Colonic mucosa (tissue), 4 donors: ENCODE data around the gene ARHGEF10L. TPM values are rescaled to one million over a fixed set of nuclear protein-coding genes. Genes with fewer than 3 reads are reported as not detected.

Source experiments
- DNase-seq: peaks from one replicate; pipeline ENCODE4 v3.0.0-alpha.2; 2020
- H3K27ac ChIP-seq: fragments of 200-600 bp; one replicate; pipeline ENCODE4 v1.8.0; 2021
- H3K27me3 ChIP-seq: fragments of 200-600 bp; one replicate; pipeline ENCODE4 v1.8.0; 2021
- H3K36me3 ChIP-seq: fragments of 200-600 bp; one replicate; pipeline ENCODE4 v1.8.0; 2021
- H3K4me1 ChIP-seq: fragments of 200-600 bp; one replicate; pipeline ENCODE4 v1.8.0; 2021; ENCODE audit warnings: mild to moderate bottlenecking
- H3K4me3 ChIP-seq: fragments of 200-600 bp; one replicate; pipeline ENCODE4 v1.8.0; 2021
- H3K9ac ChIP-seq, 2 donors: one replicate each; pipeline ENCODE4 v1.7.0; 2013; ENCODE audit warnings: control low read depth in 2 of 2, low read depth in 2 of 2, low read length in 2 of 2
- H3K9me3 ChIP-seq: fragments of 200-600 bp; one replicate; pipeline ENCODE4 v1.8.0; 2021
- intact Hi-C: fragments of 100-400 bp; cut with DNase I; formaldehyde crosslinking; loops from one replicate; pipeline ENCODE4 v1.14.1; 2022
- total RNA-seq, 2 donors: library from RNA; stranded (reverse); fragmentation: NEBNext Ultra II Directional in 1 of 2; extraction: Animal tissue kit (Norgen Biotek cat#: 25700) in 1 of 2; gene quantifications; one replicate each; pipeline ENCODE4 v1.2.1, GENCODE V29; 2021
- TF ChIP-seq, protein P1 (sequence below): fragments of 200-600 bp; IDR thresholded peaks from one replicate; pipeline ENCODE4 v1.8.0; 2022; ENCODE audit warnings: antibody characterized with exemption, mild to moderate bottlenecking
- donor health status: healthy.
- donor health status: DM: no; HTN: no; CAD: no.
- donor health status: DM: no; HTN: no; CAD: no.

ARHGEF10L gene
- total RNA-seq, 2 donors from 2014 or later: 77.5 to 133 TPM

DNA sequence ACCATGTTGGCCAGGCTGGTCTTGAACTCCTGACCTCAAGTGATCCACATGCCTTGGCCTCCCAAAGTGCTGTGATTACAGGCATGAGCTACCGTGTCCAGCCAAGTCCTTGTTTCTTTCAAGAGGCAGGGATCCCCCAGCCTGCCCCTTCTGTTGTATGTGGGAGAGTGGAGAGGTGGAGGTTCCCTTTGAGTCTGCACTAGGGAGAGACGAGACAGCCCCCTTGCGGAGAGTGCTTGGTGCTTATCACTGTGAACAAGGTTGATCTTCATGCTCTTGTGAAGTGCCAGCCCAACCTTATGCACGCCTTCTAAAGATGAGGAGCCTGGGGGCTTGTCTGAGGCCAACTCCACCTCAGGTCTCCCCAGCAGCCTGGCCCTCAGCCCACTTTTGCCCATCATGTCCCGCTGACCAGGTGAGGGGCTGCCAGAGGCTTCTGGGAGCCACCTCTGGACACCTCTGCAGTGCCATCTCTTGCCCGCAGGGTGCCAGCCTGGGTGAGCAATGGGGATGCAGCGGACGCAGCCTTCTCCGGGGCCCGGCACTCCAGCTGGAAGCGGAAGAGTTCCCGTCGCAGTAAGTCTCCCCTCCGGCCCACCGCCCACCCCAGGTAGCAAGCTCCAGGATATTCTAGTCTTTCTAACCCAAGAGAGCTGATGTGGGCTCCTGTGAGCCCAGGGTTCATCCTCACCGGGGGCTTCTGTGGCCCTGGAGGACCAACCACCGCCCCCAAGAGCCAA lies 62.3 kb downstream of the ARHGEF10L start:
- Histone ChIP-seq H3K36me3 (no peaks in the 10 kb centered on the region), H3K4me3 (no peak overlapping the region), H3K27me3 (no peaks in the 10 kb centered on the region), H3K9ac (peak overlapping the region in 1 of 2 donors; percentile 55), H3K27ac (peak overlapping the region; percentile 27), H3K9me3 (no peaks in the 10 kb centered on the region), H3K4me1 (peaks cover 11% of the 10 kb centered on the region)
- no peak for DNase-seq
- TF ChIP-seq, protein P1, sequence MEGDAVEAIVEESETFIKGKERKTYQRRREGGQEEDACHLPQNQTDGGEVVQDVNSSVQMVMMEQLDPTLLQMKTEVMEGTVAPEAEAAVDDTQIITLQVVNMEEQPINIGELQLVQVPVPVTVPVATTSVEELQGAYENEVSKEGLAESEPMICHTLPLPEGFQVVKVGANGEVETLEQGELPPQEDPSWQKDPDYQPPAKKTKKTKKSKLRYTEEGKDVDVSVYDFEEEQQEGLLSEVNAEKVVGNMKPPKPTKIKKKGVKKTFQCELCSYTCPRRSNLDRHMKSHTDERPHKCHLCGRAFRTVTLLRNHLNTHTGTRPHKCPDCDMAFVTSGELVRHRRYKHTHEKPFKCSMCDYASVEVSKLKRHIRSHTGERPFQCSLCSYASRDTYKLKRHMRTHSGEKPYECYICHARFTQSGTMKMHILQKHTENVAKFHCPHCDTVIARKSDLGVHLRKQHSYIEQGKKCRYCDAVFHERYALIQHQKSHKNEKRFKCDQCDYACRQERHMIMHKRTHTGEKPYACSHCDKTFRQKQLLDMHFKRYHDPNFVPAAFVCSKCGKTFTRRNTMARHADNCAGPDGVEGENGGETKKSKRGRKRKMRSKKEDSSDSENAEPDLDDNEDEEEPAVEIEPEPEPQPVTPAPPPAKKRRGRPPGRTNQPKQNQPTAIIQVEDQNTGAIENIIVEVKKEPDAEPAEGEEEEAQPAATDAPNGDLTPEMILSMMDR: no peak
- intact Hi-C loops: no loop called here

DNA sequence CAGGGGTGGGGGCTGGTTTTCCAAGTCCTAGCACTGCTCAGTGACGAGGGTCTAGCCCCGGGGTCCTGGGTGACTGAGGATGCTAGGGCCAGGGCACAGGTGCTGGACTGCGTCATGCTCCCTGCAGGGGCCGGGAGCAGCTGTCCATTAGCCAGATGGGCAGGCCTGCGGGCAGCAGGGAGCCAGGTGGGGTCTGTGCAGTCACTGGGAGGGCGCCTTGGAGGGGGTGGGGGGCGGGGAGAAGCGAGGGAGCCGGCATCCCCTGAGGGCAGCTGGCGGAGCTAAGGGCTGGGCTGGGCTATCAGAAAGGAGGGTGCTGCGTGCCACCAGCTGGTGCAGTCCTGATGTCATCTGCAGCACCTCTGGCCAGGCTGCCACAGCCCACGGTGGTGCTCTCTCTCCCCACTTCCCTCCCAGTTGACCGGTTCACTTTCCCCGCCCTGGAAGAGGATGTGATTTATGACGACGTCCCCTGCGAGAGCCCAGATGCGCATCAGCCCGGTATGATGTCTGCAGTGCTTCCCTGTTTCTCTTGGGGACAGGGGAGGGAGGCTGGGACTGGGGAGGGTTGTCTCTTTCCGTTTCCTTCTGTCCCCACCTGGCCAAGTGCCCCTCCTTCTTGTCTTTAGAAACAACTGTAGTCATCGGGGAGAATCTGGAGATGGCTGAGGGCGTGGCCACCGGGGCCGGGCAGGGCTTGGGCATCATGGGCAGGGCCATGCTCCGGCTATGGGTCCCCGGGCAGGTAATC lies 63.8 kb downstream of the ARHGEF10L start:
- Histone ChIP-seq H3K4me1 (peaks cover 11% of the 10 kb centered on the region), H3K4me3 (no peak overlapping the region), H3K27me3 (no peaks in the 10 kb centered on the region), H3K9ac (peak overlapping the region in 1 of 2 donors; percentile 55), H3K27ac (peak overlapping the region; percentile 27), H3K36me3 (no peaks in the 10 kb centered on the region), H3K9me3 (no peaks in the 10 kb centered on the region)
- intact Hi-C loops: no loop called here
- peak; percentile 78 for DNase-seq
- TF ChIP-seq, protein P1: no peak

DNA sequence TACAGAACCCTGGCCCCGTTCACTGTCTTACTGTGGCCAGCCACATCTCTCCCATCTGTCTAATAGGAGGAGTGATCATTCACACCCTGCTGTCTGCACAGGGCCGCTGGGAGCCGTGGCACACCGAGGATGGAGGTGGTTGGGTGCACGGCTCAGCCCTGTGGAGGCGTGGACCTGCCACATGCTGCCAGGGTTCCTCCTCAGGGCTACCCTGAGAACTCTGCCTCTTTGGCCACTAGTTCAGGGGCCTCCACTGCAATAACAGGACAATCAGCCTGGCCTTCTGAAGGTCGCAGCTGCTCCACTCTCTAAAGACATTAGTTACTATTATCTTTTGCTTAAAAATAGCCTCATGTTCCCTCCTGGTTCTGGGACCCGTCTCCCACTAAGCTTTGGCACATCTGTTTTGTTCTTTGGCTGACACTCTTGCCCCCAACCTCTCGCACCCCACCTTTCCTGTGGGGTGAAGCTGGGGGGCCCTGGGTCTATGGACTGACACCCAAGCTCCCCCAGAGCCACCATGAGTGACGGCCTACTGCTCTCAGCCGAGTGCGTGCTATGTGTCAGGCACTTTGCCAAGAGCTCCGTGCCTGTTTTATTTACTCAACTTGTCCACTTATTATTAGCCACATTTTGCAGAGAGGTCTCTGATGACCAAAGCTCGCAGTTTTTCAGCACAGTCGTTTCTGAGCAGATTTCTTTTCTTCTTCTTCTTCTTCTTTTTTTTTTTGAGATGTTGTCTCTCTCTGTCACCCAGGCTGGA lies 66.3 kb downstream of the ARHGEF10L start:
- H3K36me3 ChIP-seq: no peaks in the 10 kb centered on the region
- TF ChIP-seq, protein P1: no peak

DNA sequence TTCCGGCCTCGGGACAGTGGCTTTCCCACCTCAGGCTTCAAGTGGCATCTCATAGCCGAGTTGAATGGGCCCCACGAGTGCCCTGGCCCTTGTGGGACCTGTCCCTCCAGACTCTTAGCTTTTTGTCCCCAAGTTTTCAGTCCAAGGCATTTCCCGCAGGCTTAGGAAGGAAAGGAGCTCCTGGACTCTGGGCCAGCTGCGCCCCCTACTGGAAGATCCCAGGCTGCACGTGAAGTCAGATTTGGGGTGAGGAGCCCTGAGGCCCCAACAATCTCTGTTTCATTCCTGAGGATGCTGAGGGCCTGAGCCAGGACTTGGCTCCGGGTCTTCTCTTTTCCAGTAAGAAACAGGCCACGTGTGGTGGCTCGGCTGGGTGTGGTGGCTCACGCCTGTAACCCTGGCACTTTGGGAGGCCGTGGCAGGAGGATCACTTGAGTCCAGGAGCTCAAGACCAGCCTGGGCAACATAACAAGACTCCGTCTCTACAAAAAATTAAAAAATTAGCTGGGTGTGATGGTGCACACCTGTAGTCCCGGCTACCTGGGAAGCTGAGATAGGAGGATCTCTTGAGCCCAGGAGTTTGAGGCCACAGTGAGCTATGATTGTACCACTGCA lies 67.4 kb downstream of the ARHGEF10L start:
- peaks cover 3% of the 10 kb centered on the region for H3K4me1 ChIP-seq
- no peaks in the 10 kb centered on the region for H3K36me3 ChIP-seq
- no peak overlapping the region for H3K9ac ChIP-seq
- TF ChIP-seq, protein P1: peak; percentile 95
- intact Hi-C loops: loop anchor here (2.0 kb wide), 1 partner anchor 104 kb away; no protein-coding TSS in a partner anchor
- no peak overlapping the region for H3K4me3 ChIP-seq
- H3K9me3 ChIP-seq: no peaks in the 10 kb centered on the region
- H3K27ac ChIP-seq: no peak overlapping the region
- DNase-seq: peak; percentile 81
- no peaks in the 10 kb centered on the region for H3K27me3 ChIP-seq

More for the DNA sequence above, 66.3 kb downstream of the ARHGEF10L start:
- H3K27me3 ChIP-seq: no peaks in the 10 kb centered on the region
- no peak overlapping the region for H3K27ac ChIP-seq
- H3K9me3 ChIP-seq: no peaks in the 10 kb centered on the region
- H3K4me1 ChIP-seq: peaks cover 3% of the 10 kb centered on the region
- no peak overlapping the region for H3K4me3 ChIP-seq
- no peak overlapping the region for H3K9ac ChIP-seq
- DNase-seq: no peak
- intact Hi-C loops: loop anchor here (2.0 kb wide), 1 partner anchor 103 kb away; no protein-coding TSS in a partner anchor
